A172 (cell line): Measurements from ENCODE around the gene DNM3. TPM values are rescaled to one million over a fixed set of nuclear protein-coding genes. Genes with fewer than 3 reads are reported as not detected.

ENCODE experiments used
- DNase-seq: peaks from one replicate; pipeline ENCODE4 v3.0.0-alpha.2; 2015; ENCODE audit warnings: low spot score
- total RNA-seq: library from RNA; depleted of rRNA; stranded (reverse); fragments of >200 nt; shearing (Covaris generic); gene quantifications from 2 replicates; pipeline ENCODE4 v1.2.3, GENCODE V29; 2014

Gene DNM3
- total RNA-seq, 1 experiment from 2014 or later, result 0.90 TPM

GRCh38 chr1:171869097-171869496, 27.8 kb downstream of the DNM3 start:
- no peak for DNase-seq

DNA sequence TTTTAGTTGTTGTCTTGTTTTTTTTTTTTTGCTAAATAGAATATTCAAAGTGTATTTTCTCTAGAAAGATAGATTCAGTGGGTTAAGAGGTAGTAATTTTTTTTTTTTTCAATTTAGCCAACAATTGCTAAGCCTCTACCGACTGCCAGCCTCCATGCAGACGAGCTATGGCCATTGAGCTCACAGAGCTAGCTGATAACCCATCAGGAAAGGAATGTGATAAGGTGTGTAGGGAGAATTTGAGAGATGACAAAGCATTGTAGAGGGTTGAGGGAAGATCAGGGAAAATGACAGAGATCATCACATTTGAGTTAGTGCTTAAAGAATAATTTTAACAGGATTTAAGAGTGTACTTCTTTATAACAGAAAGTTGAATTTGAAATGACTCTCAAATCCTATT, 30.6 kb downstream of the DNM3 start:
- DNase-seq, result no peak

DNA sequence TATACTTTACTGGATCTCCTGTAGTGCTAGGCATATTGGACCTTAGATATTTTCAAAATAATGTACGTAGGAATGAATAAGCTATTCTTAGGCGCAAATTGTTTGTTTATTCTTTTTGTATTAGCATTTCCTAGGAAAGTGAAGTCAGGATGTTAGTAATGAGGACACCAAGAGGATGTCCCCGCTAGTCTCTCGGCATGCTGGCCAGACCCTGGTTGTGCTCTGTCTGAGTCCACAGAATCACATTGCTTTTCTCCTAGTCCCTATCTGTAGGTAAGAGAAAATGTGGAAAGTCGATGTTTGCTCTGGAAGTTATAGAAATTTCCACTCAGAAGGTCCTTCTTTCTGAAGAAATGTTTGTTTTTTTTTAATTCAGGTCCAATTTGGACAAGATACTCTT, 31.1 kb downstream of the DNM3 start:
- DNase-seq, result no peak

DNA sequence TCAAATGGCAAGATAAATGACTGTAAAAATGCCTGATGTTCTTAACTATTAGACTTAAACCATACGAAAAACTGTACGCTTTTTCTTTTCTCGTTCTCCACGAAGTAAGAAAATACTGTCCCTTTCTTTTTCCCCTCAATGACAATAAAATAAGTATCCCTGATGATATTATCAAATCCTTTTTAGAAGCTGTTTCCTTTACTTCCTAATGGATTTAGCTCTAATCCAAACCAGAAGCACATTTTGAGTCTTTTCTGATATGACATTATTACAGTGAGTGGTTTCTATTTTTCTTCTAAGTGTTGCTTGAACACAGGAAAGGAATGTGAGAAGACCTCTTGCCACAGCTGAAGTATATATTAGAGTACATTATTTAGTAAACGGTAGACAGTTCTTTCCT, 32.4 kb downstream of the DNM3 start:
- no peak for DNase-seq

GRCh38 chr1:171877701-171878100, 36.4 kb downstream of the DNM3 start:
- no peak for DNase-seq

DNA sequence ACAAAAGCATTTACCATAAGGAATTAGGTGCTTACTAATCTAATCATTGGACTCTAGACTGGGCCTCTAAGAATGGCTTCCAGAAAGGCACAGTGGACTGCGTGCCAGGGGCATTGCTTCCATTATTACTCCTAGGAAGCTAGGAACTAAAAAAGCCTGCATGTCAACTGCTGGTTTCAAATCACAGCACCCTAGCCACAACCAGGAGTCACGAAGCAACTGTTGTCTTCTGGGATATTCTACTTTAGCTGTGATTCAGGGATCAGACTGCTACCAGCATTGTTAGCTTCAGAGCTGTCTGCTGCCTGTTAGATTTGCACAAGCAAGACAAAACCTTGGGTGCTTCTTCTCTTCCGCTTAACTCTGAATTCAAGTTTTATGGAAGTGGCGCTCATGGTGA, 38.3 kb downstream of the DNM3 start:
- no peak for DNase-seq

DNA sequence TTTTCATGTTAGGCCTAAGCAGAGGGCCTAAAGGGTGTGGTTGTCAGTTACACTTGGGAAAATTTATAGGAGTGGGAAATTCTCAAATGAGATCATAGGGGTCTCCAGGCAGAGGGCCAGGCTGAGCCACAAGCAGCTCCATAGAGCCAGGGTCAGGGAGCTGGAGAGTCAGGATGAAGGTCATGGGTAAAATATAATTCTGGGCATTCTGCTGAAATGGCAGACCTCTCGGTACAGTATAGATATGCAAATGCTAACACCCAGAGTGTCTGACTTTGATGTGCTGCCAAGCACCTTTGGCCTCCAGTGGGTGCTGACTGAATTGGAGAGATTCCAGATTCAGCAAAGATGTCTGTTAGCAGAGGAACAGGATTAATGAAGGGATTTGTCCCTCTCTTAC, 40.1 kb downstream of the DNM3 start:
- DNase-seq, result no peak

DNA sequence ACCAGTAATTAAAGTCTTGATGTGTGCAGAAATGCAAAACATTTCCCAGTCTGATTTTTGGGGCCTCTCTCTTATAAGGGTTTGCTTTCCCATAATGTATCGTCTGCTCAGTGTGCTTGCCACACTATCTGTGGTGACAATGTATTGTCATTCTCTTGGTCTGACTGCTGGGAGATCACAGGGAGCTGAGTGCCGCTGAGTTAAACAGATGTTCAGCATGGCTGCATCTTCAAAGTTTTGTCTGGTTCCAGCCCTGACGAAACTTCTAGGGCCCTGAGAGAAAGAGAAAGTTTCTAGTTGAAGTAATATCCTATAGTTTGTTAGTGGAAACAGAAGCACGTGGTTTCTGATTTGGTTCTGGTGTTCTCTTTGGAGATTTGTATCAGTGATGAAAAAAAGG, 42.6 kb downstream of the DNM3 start:
- DNase-seq, result no peak

- no peak for DNase-seq
These were observed 43.2 kb downstream of the DNM3 start for GRCh38 chr1:171884475-171884874.

- DNase-seq, result no peak
These were observed 48.8 kb downstream of the DNM3 start for GRCh38 chr1:171890131-171890530.

GRCh38 chr1:171896936-171897703, 55.8 kb downstream of the DNM3 start:
- DNase-seq, result no peak

DNA sequence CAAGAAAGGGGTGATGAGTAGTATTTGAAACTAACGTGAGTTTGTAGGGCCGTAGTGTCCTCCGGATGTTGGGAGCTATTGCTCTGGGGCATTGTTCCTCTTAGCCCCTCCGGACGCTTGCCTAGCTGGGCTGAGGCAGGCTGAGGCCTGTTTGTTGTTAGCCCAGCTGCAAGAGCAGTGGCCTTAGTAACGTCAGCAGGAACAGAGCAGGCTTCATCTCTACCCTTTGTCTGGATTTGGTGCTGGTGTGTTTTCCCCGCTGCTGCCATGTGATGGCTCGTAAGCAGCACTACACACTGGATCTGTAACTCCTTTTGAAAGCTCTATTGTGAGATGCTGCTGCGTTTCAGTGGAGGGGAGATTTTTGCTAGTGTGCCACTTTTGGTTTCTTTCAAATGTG, 57.6 kb downstream of the DNM3 start:
- DNase-seq, result no peak

DNA sequence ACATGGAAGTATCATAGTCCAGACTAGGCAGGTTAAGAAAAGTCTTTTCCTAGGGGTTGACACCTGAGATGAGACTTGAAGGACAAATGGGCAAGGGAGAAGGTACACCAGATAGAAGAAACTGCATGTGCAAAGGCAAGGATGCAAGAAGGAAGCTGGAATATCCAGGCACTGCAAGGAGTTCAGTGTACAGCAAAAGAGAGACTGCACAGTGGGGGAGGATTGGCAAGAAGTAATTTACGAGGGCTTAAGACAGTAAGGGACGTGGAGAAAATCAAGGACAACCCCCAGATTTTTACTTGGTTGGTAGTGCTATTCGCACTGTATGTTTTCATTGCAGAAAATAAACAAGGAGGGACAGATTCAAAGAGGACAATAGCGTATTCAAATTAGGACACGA, 58.5 kb downstream of the DNM3 start:
- no peak for DNase-seq

- DNase-seq, result no peak
These were observed 59.9 kb downstream of the DNM3 start for GRCh38 chr1:171901245-171901644.

- DNase-seq, result no peak
These were observed 61.2 kb downstream of the DNM3 start for GRCh38 chr1:171902527-171902926.

DNA sequence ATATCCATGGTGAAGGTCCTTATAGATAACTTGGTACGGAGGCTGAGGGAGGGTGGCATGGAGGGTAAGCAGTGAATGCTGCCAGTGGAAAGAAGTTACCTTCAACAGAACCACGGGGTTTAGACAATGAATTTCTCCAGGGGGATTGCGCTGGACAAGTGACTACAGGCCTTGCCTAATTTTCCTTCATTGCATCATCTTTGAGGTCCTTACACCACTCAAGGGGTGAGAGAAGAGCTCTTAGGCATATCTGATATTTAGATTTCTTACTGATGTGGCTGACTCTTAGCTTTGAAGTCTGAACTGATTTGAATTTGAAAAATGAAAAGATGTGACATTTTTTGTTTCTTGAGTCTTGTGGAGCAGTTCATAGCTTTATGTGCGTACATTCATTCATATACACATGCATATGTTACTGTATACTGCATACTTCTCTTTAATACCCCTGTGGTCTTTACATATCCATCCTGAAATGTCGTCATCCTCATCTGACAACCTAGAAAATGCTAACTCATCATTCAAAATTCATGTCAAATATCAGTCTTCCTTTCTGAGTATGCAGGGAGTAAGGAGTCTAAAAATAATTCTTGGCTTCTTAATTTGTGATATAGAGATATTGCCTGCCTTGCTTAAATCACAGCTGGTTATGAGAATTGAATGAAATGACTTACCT, 63.6 kb downstream of the DNM3 start:
- no peak for DNase-seq

- no peak for DNase-seq
These were observed 68.4 kb downstream of the DNM3 start for GRCh38 chr1:171909711-171910110.

GRCh38 chr1:171910786-171911185, 69.5 kb downstream of the DNM3 start:
- no peak for DNase-seq

DNA sequence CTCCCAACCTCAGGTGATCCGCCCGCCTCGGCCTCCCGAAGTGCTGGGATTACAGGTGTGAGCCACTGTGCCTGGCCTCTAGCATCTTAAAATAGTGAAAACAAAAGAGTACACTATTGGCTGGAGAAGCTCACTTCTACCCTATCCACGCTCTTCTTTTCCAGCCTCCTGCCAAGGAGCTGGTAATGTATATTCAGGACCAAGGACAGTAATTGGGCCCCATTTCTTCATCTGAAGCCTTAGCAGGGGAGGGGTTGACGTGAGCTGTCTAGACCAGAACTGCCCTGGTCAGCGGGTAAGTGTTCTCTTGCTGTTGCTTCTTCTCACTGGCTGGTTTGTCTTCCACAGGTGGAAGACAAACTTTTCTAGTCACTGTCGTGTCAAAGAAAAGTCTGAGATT, 70.2 kb downstream of the DNM3 start:
- peak; percentile 29 for DNase-seq

DNA sequence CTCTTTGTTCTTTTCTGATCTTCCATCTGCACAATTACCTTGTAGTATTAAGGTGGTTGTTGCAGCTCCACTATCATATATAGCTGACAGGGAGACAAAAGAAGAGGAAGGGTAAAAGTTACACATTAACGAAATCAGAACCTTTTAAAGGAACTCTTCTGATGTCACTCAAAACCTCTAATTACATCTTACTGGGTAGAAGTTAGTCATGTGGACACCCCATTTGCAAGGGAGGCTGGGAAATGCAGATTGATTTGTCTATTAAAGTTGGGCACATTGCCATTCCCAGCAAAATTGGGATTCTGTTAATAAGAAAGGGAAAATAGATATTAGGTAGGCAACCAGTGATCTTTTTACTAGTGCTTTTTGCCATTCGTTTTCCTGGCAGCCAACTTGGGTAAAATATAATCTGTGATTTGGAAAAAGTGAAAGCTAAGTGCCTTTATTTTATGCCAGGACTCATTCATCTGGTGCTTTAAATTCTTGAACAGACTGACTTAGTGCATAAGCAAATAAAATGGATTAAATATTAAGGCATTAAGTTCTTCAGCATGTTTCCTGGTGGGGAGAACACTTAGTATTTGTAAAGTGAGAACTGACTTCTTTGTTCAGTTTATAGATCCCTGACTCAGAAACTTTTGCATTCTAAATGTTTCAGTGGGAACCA, 71.3 kb downstream of the DNM3 start:
- DNase-seq, result no peak

DNA sequence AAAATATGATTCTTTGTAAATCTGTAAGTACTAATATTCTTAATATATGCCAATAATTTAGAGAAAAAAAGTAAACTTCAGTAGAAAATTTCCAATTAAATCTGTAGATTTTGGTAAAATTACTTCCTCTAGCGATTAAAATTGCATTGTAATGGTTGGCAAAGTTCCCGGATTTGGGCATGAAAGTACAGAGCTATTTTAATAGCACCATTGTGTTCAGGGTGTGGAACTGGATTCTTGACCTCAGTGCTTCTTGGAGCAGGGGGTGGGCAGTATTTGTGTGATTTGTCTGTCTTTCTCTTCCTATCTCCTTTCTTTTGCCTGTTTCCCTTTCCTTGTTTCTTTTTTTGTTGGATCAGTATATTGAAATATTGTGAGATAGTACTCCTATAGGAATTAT, 72.1 kb downstream of the DNM3 start:
- DNase-seq, result peak; percentile 67

DNA sequence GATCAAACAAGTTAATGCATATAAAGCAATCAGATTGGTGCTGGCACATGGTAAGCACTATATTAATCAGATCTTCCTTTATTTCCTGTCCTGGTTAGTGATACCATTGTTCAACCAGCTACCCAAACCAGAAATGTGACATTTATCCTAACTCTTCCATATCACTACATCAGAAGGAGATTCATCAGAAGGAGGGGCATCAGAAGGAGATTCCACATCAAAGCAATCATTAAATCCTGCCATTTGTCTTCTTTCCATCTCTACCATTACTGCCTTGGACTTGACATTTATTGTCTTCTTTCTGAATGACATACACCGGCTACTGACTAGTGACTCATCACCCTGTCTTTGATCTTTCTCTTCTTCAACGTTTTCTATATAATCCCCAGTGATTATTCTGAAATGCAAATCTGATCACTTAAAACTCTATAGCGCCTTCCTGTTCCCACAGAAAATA, 75.0 kb downstream of the DNM3 start:
- peak; percentile 13 for DNase-seq

DNA sequence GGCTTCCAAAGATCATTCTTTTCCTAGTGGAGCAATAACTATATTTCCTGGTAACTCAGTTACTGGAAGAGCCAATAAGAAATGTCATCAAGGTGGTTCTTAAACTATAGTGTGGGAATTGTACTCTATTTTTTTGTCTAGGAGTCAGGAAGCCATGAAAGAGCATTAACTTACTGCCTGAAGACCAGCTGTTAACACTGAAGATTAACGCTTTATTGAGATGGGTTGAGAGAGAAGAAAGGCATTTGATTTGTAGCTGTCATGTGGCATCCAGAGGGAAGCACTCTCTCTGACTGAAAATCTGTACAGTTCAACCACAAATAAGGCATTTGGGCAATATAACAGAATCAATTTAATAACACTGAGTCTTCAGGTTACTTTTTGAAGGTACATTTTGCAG, 76.0 kb downstream of the DNM3 start:
- no peak for DNase-seq
